ENCODE measurements around the gene PTX4.

PTX4 gene, protein sequence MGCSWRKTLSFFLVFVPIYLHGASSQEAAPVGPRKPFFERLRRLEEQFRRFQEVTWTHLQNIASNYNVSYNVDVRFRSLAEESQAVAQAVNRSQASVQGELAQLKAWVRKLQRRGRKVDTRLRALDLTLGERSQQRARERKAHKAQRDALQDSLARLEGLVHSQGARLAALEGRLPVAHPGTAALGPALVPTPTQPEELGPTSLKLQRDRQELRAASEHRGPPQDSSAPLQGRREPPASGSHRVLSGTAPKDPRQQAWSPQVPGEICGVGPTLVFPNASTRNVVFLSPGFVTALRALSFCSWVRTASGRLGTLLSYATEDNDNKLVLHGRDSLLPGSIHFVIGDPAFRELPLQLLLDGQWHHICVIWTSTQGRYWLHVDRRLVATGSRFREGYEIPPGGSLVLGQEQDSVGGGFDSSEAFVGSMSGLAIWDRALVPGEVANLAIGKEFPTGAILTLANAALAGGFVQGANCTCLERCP

DNA sequence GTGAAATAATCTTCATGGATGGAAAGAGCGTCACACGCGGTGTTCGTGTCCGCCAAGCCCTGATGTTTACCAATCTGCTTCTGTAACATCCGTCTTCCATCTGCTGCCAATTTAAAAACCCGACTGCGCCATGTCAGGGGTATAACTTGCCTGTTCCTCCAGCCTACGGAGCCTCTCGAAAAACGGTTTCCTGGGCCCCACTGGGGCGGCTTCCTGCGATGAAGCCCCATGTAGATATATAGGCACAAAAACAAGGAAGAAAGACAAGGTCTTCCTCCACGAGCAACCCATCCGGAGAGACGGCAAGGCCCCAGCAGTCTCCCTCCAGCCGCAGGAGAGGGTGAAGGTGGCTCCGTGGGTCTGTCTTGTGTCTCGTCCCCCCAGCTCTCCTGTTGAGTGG, at the start of gene PTX4:
TSS of gene PTX4 (minus strand) at position 326 of the 400 bp plus-strand sequence. CDS start at position 291, 35 bp downstream.
- DNase-seq (ENCODE audit: low spot score): no peak

DNA sequence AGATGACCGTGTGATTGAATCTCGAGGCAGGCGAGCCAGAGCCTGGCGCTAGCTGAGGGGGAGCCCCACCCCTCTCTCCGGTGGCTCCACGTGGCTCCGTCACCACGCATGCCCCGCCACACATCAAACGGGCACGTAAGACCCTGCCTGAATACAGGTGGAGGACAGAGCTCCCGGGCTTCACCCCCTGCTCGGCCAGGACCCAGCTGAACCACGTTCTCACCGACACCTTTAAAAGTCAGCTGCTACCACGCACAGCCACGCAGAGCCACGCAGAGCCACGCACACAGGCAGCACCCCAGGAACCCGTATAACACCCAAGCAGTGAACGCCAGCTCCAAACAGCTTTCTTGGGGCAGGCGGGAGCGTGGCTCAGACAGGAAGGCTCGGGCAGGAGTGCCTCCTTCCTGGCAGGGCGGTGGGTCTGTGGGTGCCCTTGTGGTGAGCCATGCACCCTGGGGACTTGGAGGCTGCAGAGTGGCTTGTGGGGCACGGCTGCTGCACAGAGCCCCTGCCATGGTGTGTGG, 49.1 kb upstream of the PTX4 start:
- no peak for DNase-seq (ENCODE audit: low spot score)

DNA sequence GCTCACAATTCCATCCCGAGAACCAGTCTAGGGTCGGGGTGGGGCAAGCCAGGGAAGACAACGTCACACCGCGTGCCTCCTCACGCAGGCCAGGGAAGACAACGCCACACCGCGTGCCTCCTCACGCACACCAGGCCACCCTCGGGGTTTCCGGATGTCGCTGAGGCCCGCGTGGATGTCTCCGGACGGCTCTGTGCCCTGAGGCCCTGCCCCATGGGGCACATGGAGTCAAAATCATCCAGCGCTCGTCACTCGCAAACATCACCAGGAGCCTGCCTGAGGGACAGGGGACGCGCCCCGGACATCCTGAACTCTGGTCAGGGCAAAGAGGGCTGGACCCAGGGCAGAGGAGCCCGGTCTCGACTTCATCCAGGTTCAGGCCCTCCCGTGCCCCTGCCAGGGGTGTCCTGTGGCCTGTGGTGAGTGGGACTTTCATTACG, 48.4 kb upstream of the PTX4 start:
- DNase-seq (ENCODE audit: low spot score): no peak

DNA sequence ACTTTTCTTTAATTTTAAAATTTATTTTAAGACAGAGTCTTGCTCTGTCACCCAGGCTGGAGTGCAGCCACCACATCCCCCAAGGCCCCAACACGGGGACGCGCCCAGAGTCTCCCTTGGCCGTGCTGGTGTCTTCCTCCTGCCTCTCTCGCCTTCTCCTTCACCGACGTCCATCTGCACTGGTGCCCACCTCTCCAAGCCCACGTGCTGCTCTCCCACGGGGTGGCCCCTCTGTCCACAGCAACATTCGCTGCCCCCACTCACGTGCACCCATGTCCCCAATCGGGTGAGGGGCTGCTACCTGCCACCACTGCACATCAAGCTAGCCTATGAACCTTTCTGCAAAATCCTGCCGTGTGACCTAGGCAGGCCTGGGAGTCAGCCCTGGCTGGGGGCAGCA, 47.9 kb upstream of the PTX4 start:
- no peak for DNase-seq (ENCODE audit: low spot score)

DNA sequence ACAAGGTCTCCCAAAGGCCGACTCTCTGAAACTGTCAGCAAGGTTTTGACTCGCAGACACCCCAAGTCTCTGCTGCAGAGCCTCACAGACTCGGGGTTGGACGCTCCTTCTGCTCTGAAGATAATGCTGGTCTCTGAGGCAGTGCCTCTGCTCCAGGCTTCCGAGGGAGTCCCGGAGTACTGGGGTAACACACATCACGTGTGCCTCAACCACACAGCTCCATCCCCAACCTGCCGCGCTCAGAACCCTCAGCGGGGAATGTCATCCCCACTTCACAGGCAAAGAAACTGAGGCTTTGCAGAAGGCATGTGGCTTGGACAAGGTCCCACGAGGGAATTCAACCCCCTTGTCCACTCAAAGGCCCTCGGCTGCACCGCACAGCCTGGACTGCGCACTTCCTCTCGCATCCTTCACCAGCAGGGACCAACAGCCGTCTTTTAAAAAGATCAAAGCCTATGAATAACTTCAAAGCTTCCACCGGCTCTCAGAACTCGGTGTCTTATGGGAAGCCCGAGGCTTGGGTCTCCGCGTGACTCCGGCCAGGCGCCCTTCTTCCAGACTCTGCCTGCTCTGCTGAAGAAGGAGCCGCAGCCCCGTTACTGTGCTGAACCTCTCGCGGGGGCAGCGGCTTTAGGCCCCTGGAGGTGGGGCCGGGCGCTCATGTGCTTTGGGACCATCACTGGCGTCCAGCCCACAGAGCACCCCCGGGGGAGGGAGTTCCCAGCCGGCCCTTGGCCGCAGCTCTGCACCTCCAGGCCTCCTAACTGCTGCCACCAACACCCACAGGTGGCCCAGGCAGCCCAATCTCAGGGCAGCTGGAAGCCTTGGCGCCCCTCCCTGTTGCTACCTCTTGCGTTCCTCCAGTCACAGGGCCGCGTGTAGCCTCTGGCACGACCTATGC, 46.9 kb upstream of the PTX4 start:
- DNase-seq (ENCODE audit: low spot score): no peak

DNA sequence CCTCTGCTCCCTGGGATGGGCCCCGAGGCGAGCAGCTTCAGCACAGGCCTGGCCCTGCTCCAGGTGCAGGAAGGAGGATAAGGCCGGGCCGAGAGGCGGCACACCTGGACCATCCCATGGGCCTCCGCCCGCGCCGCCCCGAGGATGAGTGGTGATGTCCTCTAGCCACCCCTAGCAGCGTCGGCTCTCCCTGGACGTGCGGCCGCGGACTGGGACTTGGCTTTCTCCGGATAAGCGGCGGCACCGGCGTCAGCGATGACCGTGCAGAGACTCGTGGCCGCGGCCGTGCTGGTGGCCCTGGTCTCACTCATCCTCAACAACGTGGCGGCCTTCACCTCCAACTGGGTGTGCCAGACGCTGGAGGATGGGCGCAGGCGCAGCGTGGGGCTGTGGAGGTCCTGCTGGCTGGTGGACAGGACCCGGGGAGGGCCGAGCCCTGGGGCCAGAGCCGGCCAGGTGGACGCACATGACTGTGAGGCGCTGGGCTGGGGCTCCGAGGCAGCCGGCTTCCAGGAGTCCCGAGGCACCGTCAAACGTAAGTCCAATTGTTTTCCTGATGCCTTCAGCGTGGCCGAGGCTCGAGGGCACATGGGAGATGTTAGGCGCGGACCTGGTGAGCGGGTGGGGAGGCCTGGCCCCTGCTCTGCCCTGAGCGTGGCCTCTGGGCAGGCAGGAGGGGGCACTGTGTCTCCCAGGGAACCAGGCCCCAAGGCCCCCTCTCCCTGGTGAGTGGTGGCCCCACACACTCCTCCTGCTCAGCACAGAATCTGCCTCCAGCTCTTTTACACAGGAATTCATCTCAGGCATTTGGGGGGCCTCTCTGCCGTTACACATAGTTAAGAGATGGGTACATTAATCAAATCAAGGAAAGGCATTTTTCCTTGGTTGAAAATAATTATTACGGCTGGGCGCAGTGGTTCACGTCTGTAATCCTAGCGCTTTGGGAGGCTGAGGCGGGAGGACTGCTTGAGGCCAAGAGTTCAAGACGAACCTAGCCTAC, 45.6 kb upstream of the PTX4 start:
- no peak for DNase-seq (ENCODE audit: low spot score)

DNA sequence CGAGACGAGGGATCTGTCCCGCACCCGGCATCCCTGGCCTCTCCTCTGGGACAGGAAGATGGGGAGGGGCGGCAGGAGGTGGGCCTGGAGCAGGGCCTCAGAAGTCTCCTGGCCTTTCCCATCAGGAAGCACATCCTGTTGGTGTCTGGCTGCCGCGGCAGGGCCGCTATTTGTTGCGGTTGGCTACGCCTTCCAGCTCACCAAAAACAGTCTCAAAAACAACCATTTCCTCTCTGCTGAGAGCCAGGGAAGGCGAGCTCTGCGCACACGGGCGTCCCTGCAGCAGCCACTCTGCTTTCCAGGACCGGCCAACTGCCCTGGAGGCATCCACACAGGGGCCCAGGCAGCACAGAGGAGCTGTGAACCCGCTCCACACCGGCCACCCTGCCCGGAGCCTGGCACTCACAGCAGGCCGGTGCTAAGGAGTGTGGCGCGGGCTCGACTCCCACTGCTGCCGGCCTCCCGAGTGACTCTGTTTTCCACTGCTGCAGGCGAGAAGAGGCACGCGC, 44.8 kb upstream of the PTX4 start, which contains the start of gene TMEM204:
TSS of gene TMEM204 (plus strand) at position 224 of the 509 bp plus-strand sequence. CDS start 610 bp downstream, outside the sequence.
- no peak for DNase-seq (ENCODE audit: low spot score)

DNA sequence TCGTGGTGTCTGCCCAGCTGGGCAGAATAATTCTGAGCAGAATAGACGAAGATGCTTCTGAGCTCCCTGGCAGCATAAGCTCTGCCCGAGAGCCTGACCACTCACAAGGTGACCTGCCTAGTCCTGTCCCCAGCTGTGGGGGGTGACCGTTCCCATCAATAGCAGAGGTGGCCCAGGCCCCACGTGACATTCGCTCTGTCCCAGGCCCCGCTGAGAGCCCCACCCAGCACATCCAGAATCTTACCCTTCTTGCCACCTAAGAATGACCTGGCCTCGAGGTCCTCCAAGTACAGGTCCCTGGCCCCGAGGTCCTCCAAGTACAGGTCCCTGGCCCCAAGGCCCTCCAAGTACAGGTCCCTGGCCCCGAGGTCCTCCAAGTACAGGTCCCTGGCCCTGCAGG, 44.0 kb upstream of the PTX4 start:
- DNase-seq (ENCODE audit: low spot score): no peak

DNA sequence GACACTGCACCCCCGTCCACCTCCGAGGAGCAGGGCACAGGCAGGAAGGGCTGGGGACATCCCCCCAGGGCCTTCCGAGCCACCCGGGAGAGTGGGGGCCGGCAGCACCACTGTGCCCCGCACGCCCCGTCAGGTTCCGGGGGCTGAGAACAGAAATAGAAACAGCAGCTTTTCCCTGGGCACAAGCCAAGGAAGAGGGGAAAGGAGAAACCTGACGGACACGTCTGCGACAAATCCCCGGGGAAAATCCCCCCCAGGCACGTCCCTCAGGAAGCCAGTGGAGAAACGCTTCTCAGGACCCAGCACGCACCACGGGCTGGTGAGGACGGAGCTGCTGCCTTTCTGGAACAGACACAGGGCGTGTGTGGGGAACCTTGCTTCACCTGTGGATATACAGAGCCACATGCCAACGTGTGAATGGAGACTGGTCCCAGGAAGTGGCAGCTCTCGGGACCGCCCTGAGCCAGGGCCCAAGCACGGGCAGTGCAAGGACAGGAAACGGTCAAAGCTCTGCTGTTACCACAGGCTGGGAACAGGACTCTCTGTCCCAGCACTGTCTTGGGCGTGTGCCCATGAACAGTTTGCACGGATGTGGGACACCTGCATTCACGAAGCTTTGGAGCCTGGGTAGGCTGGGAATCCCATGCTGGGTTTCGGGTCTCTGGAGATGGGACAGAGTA, 43.5 kb upstream of the PTX4 start:
- DNase-seq (ENCODE audit: low spot score): no peak

DNA sequence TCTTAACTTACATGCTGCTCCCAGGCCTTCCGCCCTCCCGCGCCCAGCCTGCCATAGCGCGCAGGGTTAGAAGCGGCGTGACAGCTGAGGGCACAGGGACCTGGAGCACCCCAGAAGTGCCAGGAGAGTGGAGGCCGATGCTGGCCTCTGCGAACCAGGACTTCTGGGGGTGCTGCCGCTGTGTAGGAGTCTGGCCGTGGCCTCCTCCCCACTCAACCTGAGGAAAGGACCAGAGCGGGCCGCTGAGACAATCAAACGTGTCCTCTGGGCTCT, 42.8 kb upstream of the PTX4 start:
- no peak for DNase-seq (ENCODE audit: low spot score)

DNA sequence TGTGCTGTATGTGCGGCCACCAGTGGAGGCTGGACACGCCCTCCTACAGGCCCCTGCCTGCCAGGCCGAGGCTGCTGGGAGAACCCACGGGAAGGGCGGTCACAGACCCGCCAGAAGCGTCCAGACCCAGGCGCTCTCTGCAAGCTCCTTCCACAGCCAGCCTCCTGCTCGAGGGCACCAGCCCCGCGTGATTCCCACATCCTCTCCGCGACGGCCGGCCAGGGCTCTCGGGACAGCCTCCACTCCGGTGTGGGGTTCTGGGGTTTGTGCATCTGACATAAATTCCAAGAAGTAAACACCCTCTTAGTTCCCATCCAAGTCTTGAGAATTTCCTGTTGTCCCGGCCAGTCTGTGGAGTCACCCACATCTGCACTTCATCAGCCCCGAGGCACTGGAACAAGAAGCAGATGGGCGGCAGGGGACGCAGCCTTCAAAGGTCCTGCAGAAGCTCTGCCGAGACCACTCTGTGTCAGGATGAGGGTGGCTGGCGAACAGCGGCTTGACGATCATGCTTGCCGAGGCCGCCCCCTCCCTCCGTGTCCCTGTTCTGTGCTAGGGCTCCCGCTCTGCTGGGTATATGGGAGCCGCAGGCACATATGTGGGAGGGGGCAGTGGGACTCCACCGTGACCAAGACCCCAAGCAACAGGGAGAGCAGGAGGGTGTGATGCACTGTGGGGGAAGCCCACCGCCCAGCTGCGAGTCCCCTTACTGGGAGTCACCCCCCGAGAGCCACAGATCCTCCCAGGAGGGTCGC, 42.3 kb upstream of the PTX4 start:
- DNase-seq (ENCODE audit: low spot score): no peak

DNA sequence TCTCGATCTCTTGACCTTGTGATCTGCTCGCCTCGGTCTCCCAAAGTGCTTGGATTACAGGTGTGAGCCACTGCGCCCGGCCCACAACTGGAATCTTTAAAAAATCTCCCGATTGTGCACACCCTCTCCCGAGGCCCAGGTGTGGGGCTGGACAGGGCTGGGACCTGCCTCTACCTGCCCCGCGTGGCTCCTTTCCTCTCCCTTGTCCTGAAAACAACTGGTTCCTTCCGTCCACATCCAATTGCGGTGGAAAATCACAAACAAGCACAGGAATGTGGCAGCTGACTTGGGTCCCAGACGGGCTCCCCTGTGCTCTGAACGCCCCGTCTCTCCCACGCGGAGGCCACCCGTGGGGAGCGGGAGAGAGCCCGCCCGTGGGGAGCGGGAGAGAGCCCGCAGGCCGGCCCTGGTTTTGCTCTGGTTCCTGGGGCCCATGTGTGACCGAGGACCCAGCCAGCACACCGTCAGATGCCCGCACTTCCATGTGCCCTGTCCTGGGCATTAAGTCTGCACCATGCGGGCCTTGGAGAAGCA, 41.7 kb upstream of the PTX4 start:
- DNase-seq (ENCODE audit: low spot score): no peak

DNA sequence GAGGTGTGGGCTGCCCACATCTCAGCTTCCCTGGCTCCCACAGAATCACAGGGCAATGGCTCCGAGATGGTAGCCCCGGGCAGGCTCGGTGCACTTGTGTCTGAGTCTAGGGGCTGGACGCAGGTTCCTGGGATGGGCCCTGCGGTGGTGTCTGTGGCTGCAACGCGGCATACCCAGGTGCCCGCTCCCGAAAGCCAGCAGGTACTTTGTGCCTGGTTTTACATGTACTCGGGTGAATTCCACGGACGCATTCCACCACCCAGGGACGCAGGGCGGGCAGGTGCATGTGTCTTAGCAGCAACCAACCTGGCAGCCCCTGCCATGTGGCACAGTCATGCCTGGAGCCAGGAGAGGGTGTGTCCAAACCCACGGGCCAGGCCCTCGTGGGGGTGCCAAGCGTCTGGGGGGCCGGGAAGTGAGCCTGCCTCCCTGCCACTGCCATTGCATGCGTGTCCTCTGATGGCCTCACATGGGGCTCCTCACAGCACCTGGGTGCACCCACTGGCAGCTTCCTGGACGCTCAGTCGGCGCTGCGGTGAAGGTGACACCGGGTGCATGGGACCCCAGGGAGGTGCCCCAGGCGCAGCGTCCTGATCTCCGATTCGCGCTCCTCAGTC, 40.3 kb upstream of the PTX4 start:
- DNase-seq (ENCODE audit: low spot score): no peak

DNA sequence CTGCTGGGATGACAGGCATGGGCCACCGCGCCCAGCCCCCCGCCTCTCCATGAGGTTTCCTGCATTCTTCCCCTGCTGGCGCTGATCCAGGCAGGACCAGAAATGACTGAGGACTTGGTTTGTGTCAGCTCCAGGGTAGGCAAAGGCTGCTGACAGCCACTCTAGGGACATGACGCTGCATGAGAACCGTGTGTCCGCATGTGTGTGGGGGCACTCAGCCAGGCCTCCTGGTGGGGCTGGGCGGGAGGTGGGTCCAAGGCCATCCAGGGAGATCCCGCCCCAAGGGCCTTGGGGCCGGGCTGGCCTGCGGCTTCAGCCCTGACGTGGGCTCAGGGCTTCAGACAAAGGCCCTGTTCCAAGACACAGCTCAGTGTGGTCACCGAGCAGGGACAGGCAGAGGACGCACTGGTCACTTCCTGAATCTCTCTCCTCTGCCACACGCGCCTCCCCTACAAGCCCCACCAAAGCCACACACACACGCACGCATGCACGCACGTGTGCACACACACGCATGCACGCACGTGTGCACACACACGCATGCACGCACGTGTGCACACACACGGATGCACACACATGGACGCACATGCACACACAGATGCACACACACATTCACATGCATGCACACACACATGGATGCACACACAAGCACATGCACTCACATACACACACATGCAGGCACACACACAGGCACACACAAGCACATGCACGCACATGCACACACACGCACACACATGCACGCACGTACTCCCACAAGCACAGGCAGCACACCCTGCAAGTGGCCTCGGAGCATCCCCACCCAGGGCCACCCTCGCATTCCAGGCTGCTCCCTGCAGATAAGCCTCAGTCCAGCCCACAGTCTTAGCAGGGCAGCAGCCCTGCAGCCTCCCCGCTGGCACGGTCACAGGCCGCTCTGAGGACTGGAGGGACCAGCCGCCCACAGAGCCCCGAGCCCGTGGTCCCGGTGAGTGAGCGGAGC, 39.4 kb upstream of the PTX4 start:
- DNase-seq (ENCODE audit: low spot score): no peak

DNA sequence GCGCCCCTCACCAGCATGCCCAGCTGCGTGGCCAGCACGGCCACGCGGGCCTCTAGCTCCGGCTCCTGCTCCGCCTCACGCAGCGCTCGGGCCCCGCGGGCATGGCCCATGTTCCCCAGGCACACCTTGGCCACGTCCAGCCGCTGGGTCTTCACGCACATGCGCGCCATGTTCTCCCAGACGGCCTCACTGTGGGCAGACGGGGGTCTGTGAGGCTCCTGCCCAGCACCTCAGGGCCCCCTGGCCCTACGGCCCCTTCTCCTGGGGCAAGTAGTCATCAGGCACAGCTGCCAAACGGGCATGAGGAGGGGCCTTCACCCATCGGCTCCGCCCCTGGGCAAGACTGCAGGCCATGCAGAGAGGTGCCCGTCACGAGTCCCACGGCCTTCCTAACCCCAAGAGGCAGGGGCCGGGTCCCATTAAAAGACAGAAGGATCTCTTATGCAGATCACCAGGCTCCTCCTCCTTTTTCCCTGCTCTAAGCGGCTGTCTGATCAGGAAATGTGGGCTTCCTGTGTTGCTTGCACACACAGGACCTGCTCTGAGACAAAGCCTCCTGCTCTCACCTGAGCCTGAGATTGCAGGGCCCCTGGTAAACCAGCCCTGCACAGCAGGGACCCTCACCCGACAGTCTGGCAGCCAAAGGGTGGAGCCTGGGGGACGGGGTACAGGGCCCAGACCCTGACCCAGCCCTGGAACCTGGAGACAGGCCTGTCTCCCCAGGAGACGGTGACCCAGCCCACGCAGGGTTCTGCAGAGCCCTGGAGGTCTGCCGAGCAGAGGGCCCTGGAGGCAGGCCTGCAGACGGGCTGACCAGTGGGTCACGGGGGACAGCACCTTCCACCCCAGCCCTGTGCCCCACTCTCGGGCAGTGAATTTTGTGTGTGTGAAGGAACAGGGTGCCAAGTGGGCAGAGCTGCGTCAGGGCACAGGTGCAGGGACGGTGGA, 38.1 kb upstream of the PTX4 start:
- no peak for DNase-seq (ENCODE audit: low spot score)

DNA sequence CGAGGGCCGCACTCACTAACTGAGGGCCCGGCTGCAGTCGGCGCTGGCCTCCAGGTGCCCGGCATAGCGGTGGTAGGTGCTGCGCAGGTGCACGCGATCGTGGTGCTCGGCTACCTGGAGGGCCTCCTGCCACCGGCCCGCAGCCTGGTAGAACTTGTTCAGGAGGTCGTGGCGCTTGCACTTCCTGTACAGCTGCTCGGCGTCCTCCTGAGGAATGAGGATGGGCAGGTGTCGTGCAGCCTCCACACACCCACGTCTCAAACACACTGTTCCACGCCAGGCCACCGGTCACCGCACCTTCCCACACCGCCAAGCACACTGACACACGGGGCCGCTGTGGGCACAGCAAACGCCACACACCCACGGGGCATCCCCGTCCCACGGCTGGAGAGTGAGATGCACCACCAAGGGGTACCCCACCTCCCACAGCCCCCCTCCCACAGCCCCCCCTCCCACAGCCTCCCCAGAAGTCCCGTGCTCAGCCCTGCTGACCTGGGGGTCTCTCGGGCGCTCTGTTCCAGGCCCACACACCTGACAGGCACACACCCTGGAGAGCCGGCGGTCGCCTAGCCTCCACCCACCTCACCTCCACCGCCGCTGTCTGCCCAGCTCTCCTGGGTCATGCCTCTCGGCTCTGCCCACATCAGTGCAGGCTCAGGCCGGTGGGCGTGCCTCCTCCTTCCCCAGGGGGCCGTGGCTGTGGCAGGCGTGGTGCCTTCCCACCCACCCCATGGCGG, 37.3 kb upstream of the PTX4 start:
- DNase-seq (ENCODE audit: low spot score): no peak
